VCaP (cell line): Measurements from ENCODE around the gene BRAT1.

Experiments
- H3K27ac ChIP-seq: fragments of 450-650 bp; 2 replicates; pipeline ENCODE4 v1.5.1; 2017
- TF ChIP-seq, protein P1 (sequence below): fragments of 450-650 bp; conservative IDR thresholded peaks from 2 replicates; pipeline ENCODE4 v1.5.1; 2017; ENCODE audit warnings: mild to moderate bottlenecking, moderate library complexity

BRAT1 gene

DNA sequence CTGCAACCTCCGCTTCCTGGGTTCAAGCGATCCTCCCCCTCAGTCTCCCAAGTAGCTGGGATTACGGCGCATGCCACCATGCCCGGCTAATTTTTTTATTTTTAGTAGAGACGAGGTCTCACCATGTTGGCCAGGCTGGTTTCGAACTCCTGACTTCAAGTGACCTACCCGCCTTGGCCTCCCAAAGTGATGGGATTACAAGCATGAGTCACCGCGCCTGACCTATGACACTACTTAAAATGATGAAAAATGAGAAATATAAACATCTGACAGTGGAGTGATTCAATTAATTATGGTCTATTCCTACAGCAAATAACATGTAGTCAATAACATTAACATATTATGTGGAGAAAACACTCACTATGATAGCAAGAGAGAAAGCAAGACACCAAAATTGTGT, 2.2 kb downstream of the BRAT1 start:
- H3K27ac ChIP-seq, result peak overlapping the region; percentile 99
- TF ChIP-seq, protein P1, sequence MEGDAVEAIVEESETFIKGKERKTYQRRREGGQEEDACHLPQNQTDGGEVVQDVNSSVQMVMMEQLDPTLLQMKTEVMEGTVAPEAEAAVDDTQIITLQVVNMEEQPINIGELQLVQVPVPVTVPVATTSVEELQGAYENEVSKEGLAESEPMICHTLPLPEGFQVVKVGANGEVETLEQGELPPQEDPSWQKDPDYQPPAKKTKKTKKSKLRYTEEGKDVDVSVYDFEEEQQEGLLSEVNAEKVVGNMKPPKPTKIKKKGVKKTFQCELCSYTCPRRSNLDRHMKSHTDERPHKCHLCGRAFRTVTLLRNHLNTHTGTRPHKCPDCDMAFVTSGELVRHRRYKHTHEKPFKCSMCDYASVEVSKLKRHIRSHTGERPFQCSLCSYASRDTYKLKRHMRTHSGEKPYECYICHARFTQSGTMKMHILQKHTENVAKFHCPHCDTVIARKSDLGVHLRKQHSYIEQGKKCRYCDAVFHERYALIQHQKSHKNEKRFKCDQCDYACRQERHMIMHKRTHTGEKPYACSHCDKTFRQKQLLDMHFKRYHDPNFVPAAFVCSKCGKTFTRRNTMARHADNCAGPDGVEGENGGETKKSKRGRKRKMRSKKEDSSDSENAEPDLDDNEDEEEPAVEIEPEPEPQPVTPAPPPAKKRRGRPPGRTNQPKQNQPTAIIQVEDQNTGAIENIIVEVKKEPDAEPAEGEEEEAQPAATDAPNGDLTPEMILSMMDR, result no peak

DNA sequence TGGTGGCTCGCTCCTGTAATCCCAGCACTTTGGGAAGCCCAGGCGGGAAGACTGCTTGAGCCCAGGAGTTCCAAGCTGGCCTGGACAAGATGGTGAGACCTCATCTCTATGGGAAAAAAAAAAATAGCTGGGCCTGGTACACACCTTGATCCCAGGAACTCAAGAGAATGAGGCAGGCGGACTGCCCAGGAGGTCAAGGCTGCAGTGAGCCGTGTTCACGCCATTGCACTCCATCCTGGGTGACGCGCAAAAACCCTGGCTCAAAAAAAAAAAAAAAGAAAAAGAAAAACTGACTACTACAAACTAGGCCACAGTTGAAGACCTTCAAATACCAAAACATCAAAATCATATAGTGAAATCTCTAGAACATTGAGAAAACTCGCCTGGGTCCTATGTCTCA, 3.9 kb downstream of the BRAT1 start:
- TF ChIP-seq, protein P1, result no peak
- no peak overlapping the region for H3K27ac ChIP-seq

DNA sequence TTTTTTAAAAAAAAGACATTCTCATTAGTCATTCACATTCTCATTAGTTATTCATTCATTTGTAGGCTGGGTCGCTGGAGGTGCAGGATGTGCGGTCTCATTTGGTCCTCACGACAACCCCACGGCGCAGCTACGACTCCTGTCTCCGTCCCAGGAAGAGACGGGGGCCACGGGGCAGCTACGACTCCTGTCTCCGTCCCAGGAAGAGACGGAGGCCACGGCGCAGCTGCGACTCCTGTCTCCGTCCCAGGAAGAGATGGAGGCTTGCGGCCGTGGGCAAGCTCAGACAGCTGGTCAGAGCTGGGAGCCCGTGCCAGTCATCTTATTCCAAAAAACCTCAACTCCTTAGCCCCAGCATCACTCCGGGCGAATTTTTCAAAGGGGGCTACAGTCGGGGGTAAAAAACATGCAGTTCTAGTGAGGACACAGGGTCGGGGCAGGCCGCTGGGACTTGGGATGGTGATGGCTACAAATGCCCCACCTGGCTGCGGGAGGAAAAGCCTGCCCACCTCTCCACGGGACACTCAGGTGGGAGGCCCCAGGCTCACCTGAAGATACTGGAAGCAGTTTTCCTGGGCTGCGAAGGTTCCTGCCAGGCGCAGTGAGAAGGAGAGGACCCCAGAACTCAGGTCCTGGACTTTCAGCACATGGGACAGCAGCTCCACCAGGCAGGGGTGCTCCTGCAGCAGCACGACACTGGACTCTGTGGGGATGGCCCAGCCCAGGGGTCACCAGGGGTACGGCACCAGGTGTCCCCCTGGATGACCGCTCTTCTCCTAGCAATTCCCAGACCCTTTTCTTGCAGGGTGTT, 8.3 kb downstream of the BRAT1 start:
- TF ChIP-seq, protein P1, result no peak
- no peak overlapping the region for H3K27ac ChIP-seq

DNA sequence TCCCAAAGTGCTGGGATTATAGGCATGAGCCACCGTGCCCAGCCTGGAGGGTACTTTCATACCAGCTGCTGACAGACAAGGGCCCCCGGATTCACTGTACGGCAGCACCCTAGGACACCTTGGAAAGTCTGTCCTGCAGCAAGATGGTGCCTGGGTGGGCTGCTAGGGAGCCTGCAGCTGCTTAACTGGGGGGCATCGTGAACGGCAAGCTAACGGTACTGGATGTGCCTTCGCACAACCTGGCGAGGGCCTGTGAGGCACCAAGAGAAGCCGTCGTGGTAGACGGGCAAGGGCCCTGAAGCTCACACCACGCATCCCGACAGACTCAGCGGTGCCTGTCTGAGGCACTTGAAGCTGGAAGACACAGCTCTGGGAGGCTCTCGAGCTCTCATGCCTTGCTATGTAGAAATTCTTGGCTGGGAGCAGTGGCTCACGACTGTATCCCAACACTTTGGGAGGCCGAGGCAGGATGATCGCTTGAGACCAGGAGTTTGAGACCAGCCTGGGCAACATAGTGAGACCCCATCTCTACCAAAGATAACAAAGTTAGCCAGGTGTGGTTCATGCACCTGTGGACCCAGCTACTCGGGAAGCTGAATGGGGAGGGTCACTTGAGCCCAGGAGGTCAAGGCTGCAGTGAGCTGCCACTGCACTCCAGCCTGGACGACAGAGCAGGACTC, 9.4 kb downstream of the BRAT1 start:
- TF ChIP-seq, protein P1, result no peak
- no peak overlapping the region for H3K27ac ChIP-seq

DNA sequence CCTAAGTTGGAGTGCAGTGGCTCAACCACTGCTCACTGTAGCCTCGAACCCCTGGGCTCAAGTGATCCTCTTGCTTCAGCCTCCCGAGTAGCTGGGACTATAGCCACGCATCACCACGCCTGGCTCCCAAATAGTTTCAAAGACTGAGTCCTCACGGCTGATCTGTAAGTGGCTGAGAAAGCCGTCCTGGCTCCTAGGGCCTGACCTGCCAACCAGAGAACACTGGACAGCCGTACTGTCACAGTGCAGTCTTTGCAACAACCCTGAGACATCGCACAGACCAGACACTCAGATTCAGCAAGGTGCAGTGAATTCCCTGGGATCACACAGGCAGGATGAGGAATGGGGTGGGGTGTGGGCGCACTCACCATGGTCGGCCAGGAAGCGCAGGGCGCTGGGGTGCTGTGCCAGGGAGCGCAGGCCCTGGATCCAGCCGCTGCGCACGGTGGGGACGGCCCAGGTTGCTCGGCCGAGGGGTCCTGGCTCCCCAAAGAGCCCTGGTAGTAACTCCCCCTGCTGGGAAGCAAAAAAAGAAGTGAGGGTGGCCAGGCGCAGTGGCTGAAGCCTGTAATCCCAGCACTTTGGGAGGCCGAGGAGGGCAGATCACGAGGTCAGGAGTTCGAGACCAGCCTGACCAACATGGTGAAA, 10.7 kb downstream of the BRAT1 start:
- TF ChIP-seq, protein P1, result no peak
- H3K27ac ChIP-seq, result no peak overlapping the region

DNA sequence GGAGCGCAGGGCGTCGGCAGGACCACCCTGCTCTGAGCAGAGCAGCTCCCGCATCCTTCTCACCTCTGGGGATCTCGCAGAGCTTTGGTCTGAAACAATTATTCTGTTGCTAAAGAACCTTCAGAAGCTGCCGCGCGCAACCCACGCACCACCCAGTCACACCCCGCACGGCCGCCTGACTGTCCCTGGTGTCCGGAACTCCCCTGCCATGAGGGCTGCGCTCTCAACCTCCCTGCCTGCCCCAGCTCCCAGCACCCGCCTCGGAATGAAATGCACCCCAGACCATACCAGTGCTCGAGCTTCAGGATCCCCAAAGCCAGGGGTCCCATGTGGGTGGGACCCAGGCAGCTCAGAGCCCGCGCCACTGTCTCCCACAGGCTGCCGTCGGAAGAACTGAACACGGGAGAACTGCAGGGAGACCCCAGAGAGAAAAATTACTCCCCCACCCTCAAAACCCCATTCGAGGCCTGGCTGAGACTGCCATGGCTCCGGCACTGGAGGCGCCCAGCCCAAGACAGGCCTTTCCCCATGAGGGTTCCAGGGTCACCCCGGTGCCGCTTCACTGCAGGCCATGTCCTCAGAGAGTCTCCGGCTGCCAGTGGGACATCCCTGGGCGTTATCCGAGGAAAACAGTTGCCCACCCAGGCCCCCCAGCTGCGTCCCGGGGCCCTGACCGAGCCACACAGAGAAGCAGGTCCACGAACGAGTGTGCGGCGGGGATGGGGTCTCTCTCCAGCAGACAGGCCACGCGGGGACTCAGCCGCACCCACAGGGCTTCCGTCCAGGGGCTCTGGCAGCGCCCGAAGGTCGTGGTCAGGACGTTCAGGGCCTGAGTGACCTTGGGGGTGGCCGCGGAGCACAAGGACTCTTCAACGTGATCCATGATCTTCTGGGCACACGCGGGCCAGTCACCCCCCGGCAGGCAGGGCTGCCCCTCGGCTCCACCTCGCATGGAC, 12.1 kb downstream of the BRAT1 start:
- no peak overlapping the region for H3K27ac ChIP-seq
- TF ChIP-seq, protein P1, result no peak
